Naive thymus-derived CD8-positive, alpha-beta T cell (primary cell): Measurements from ENCODE around the gene APOBEC3F. TPM values are rescaled to one million over a fixed set of nuclear protein-coding genes. Genes with fewer than 3 reads are reported as not detected.

Source experiments
- ATAC-seq, 2 donors: fragments of 150-1000 bp; cut with Tn5 transposase in 1 of 2; sonication (Bioruptor Pico), chemical (Tn5 transposase) in 1 of 2; 1 replicate in 1 of 2; 2 replicates in 1 of 2; pipeline ENCODE4 v1.10.0; 2021; ENCODE audit warnings: mild to moderate bottlenecking in 2 of 2, moderate library complexity in 2 of 2
- POLR2A ChIA-PET: fragments of 350-600 bp; sonication (Branson Sonifier 250); formaldehyde crosslinking; loops from one replicate; lab custom pipeline; 2021; ENCODE audit warnings: antibody characterized with exemption; lab: Charles Lee
- DNase-seq, 10 donors: peaks; one replicate each; pipeline versions ENCODE4 v3.0.0 to v3.0.0-alpha.2; 2020 to 2022
- H3K27ac Mint-ChIP-seq, 10 donors: one replicate each; pipeline ENCODE4 v1.8.0; 2020 to 2022; ENCODE audit warnings: mild to moderate bottlenecking in 10 of 10, mixed read lengths in 10 of 10, moderate library complexity in 4 of 10, inconsistent platforms in 1 of 10
- H3K27me3 Mint-ChIP-seq, 5 donors: one replicate each; pipeline ENCODE4 v1.8.0; 2021 to 2022; ENCODE audit warnings: mixed read lengths in 5 of 5
- H3K36me3 Mint-ChIP-seq, 3 donors: one replicate each; pipeline ENCODE4 v1.8.0; 2020 to 2022; ENCODE audit warnings: mixed read lengths in 3 of 3, mild to moderate bottlenecking in 2 of 3, inconsistent platforms in 1 of 3
- H3K4me1 Mint-ChIP-seq, 4 donors: one replicate each; pipeline ENCODE4 v1.8.0; 2021 to 2022; ENCODE audit warnings: mixed read lengths in 4 of 4
- H3K4me3 Mint-ChIP-seq, 10 donors: one replicate each; pipeline ENCODE4 v1.8.0; 2020 to 2022; ENCODE audit warnings: mild to moderate bottlenecking in 10 of 10, mixed read lengths in 10 of 10, moderate library complexity in 6 of 10, inconsistent platforms in 1 of 10
- H3K9me3 Mint-ChIP-seq, 9 donors: one replicate each; pipeline ENCODE4 v1.8.0; 2020 to 2022; ENCODE audit warnings: mixed read lengths in 9 of 9, mild to moderate bottlenecking in 3 of 9, inconsistent platforms in 1 of 9, moderate library complexity in 1 of 9
- polyA plus RNA-seq, 3 donors: library from polyadenylated mRNA; unstranded; fragments of 300-500 nt; fragmentation: Illumina TruSeq; gene quantifications; one replicate each; pipeline ENCODE4 v1.2.3, GENCODE V29; 2021
- total RNA-seq, 8 experiments: library from RNA in 2 of 8; stranded (reverse) in 2 of 8; gene quantifications; one replicate each; pipeline ENCODE4 v1.2.3 and lab custom pipeline; 2021 to 2026

APOBEC3F gene
- total and polyA plus RNA-seq, 5 experiments from 2014 or later = 7.0 to 24.3 (median 10.1) TPM

DNA sequence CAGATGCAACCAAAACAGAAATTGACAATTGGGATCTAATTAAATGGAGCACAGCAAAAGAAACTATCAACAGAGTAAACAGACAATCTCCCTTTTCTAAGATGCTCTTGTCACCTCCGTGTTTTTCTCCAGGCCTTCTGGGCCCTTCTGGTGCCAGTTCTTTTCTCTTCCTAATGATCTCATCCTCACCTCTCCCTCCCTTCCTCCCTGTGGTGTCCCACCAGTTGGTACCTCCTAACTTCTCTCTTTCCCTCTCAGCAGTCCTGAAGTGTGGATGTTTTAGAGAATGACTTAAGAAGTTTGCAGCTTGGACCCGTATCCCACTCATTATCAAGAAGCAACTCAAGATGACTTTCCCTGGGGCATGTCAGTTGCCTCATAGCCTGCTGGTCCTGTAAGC, 62.8 kb downstream of the APOBEC3F start:
- DNase-seq (no peak), ATAC-seq (no peak)
- Mint-ChIP-seq H3K4me3 (no peak overlapping the region), H3K27me3 (no peaks in the 10 kb centered on the region), H3K4me1 (peaks cover 7 to 21% (median 15%) of the 10 kb centered on the region in 4 donors), H3K36me3 (no peaks in the 10 kb centered on the region), H3K27ac (peak overlapping the region in 3 of 10 donors; percentile 4 to 22 (median 16)), H3K9me3 (no peaks in the 10 kb centered on the region)
- POLR2A ChIA-PET = no interaction called here

Other genes with a start within 250 kb of the APOBEC3F start
- gene DNAL4, start 246.7 kb upstream of the APOBEC3F start, total RNA-seq = 10 to 100 TPM in 1 of 2 experiments, 1 to 10 TPM in 1; 9.3 to 11.5 TPM
- gene DNAL4, start 246.7 kb upstream of the APOBEC3F start, polyA plus RNA-seq = 10 to 100 TPM; 11.2 to 14.7 (median 13.1) TPM
- 10 to 100 TPM; 11.3 to 12.6 TPM for gene NPTXR, start 196.8 kb upstream of the APOBEC3F start, total RNA-seq
- gene NPTXR, start 196.8 kb upstream of the APOBEC3F start, polyA plus RNA-seq = 1 to 10 TPM in 1 of 3 donors, under 1 TPM in 2; 0.73 to 1.1 (median 0.87) TPM
- gene CBX6, start 168.6 kb upstream of the APOBEC3F start, total RNA-seq = 10 to 100 TPM; 66.7 TPM
- 1 to 10 TPM; 5.8 to 6.5 (median 6.4) TPM for gene CBX6, start 168.6 kb upstream of the APOBEC3F start, polyA plus RNA-seq
- gene APOBEC3A, start 83.3 kb upstream of the APOBEC3F start, total RNA-seq = not detected
- not detected for gene APOBEC3A, start 83.3 kb upstream of the APOBEC3F start, polyA plus RNA-seq
- gene APOBEC3B, start 58.5 kb upstream of the APOBEC3F start, total RNA-seq = under 1 TPM in 1 of 2 experiments, not detected in 1; 0.47 TPM
- under 1 TPM in 1 of 3 donors, not detected in 2; 0.14 TPM for gene APOBEC3B, start 58.5 kb upstream of the APOBEC3F start, polyA plus RNA-seq
- gene APOBEC3C, start 26.6 kb upstream of the APOBEC3F start, total RNA-seq = 10 to 100 TPM; 24.3 to 26.9 TPM
- gene APOBEC3C, start 26.6 kb upstream of the APOBEC3F start, polyA plus RNA-seq = 100 to 1,000 TPM in 1 of 3 donors, 10 to 100 TPM in 2; 64.7 to 119 (median 66.5) TPM
- 10 to 100 TPM in 1 of 2 experiments, 1 to 10 TPM in 1; 9.6 to 11.0 TPM for gene APOBEC3D, start 19.7 kb upstream of the APOBEC3F start, total RNA-seq
- gene APOBEC3D, start 19.7 kb upstream of the APOBEC3F start, polyA plus RNA-seq = 1 to 10 TPM; 5.2 to 7.1 (median 6.0) TPM
- 10 to 100 TPM; 24.3 to 27.4 TPM for gene APOBEC3G, start 36.4 kb downstream of the APOBEC3F start, total RNA-seq
- gene APOBEC3G, start 36.4 kb downstream of the APOBEC3F start, polyA plus RNA-seq = 100 to 1,000 TPM in 1 of 3 donors, 10 to 100 TPM in 2; 30.6 to 113 (median 38.7) TPM
- gene APOBEC3H, start 56.4 kb downstream of the APOBEC3F start, total RNA-seq = under 1 TPM in 1 of 2 experiments, not detected in 1; 0.55 TPM
- gene APOBEC3H, start 56.4 kb downstream of the APOBEC3F start, polyA plus RNA-seq = 1 to 10 TPM in 1 of 3 donors, not detected in 2; 3.2 TPM
- 100 to 1,000 TPM; 131 to 133 TPM for gene CBX7, start 111.8 kb downstream of the APOBEC3F start, total RNA-seq
- 10 to 100 TPM; 19.1 to 23.1 (median 19.5) TPM for gene CBX7, start 111.8 kb downstream of the APOBEC3F start, polyA plus RNA-seq
- gene PDGFB, start 204.1 kb downstream of the APOBEC3F start, total RNA-seq = 10 to 100 TPM in 1 of 2 experiments, 1 to 10 TPM in 1; 7.4 to 10.1 TPM
- 1 to 10 TPM; 1.0 to 3.9 (median 1.3) TPM for gene PDGFB, start 204.1 kb downstream of the APOBEC3F start, polyA plus RNA-seq